OCI-LY1 (cell line): ENCODE measurements around the gene MPPED1.

Source experiments
- EZH2 ChIP-seq: fragments of 200-600 bp; sonication (generic), shearing (Covaris generic); IDR thresholded peaks from 2 replicates; pipeline ENCODE4 v1.8.0; 2017; ENCODE audit warnings: borderline replicate concordance, mixed run types, mild to moderate bottlenecking, antibody characterized with exemption, low read length, moderate library complexity, mixed read lengths
- TF ChIP-seq, protein P1 (sequence below): fragments of 200-600 bp; sonication (generic), shearing (Covaris generic); IDR thresholded peaks from 2 replicates; pipeline ENCODE4 v1.5.1; 2017; ENCODE audit warnings: mild to moderate bottlenecking, antibody characterized with exemption, low read length, moderate library complexity, mixed read lengths

DNA sequence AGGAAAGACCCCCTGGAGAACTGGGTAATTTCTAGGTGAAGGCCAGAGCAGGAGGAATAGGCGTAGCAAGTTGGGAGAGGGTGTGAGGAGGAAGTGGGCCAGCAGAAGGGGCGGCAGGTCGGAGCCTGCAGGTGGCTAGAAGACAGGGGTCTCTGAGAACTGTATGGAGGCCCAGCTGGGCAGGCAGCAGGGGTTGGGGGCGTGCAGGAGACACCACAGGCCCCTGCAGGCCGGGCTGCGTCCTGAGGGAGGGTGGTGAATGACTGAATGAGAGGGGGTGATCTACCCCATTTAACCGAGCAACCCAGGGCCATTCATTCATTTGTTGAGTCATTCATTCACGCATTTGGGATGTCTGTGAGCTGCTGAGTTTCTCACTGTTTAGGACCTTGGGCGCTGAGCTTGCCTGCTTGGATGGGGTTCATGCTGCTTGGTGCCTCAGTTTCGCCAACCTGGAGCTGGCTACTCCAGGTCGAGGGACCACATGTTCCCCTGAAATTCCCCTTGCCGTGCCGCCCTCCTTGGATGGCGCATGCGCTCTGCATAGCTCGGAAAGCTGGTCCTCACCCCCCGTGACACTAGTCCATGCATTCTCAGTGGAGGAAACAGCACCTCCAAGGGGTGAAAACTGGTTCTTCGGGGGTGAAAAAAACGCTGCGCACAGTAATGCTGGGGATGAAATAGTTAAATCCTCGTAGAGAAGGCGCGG lies 15.6 kb downstream of the MPPED1 start:
- TF ChIP-seq, protein P1, sequence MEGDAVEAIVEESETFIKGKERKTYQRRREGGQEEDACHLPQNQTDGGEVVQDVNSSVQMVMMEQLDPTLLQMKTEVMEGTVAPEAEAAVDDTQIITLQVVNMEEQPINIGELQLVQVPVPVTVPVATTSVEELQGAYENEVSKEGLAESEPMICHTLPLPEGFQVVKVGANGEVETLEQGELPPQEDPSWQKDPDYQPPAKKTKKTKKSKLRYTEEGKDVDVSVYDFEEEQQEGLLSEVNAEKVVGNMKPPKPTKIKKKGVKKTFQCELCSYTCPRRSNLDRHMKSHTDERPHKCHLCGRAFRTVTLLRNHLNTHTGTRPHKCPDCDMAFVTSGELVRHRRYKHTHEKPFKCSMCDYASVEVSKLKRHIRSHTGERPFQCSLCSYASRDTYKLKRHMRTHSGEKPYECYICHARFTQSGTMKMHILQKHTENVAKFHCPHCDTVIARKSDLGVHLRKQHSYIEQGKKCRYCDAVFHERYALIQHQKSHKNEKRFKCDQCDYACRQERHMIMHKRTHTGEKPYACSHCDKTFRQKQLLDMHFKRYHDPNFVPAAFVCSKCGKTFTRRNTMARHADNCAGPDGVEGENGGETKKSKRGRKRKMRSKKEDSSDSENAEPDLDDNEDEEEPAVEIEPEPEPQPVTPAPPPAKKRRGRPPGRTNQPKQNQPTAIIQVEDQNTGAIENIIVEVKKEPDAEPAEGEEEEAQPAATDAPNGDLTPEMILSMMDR: no peak
- no peak for TF ChIP-seq EZH2
